Measurements from ENCODE around the gene GPSM3.

The GPSM3 gene

GRCh38 chr6:32184084-32184640, 8.3 kb downstream of the GPSM3 start, which contains the start of gene AGER:
AGER (minus strand) TSS chr6:32184253; CDS start chr6:32184222, 31 bp downstream.
- peak within 1 kb of the TSS; percentile 29; the same call in 1 of the 2 replicates for H3K27ac ChIP-seq
- no peak for TF ChIP-seq ZFX (IDR thresholded peaks at IDR 0.05; ENCODE audit: borderline replicate concordance)
- TF ChIP-seq, protein P1, sequence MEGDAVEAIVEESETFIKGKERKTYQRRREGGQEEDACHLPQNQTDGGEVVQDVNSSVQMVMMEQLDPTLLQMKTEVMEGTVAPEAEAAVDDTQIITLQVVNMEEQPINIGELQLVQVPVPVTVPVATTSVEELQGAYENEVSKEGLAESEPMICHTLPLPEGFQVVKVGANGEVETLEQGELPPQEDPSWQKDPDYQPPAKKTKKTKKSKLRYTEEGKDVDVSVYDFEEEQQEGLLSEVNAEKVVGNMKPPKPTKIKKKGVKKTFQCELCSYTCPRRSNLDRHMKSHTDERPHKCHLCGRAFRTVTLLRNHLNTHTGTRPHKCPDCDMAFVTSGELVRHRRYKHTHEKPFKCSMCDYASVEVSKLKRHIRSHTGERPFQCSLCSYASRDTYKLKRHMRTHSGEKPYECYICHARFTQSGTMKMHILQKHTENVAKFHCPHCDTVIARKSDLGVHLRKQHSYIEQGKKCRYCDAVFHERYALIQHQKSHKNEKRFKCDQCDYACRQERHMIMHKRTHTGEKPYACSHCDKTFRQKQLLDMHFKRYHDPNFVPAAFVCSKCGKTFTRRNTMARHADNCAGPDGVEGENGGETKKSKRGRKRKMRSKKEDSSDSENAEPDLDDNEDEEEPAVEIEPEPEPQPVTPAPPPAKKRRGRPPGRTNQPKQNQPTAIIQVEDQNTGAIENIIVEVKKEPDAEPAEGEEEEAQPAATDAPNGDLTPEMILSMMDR (IDR thresholded peaks at IDR 0.05): no peak

DNA sequence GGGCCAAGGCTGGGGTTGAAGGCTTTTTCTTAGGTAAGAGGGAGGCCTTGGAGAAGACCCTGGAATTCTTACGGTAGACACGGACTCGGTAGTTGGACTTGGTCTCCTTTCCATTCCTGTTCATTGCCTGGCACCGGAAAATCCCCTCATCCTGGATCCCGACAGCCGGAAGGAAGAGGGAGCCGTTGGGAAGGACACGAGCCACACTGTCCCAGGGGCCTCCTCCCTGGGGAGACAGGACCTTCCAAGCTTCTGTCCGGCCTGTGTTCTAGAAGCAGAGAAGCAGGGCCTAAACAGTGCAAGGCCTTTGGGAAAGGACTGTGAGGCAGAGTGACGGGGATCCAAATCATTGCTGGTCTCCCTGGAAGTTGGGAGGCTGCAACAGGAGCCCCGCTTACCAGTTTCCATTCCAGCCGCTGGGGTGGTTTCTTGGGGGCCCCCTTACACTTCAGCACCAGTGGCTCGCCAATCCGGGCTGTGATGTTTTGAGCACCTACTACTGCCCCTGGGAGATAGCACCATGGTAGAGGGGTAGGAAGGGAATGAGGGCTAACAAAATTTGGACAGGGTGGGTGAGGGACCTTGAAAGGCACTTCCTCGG, 8.9 kb downstream of the GPSM3 start:
- 0 out of 2 replicates have a peak overlapping the region, but pooled peaks have one; percentile 29 for H3K27ac ChIP-seq
- TF ChIP-seq, protein P1 (IDR thresholded peaks at IDR 0.05): no peak
- TF ChIP-seq ZFX (IDR thresholded peaks at IDR 0.05; ENCODE audit: borderline replicate concordance): no peak

DNA sequence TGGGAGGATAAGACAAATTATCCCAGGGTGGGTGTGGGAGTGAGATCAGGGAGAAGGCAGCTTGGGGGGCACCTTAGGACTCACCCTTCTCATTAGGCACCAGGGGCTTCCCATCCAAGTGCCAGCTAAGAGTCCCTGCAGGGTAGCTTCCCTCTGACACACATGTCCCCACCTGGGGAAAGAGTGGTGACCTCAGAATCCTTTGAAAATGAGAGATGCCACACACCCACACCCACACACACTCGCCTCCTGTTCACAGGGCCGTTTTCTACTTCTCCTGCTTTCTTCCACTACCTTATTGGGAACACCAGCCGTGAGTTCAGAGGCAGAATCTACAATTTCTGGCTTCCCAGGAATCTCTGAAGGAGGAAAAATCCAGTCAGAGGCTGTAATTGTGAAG, 9.4 kb downstream of the GPSM3 start:
- TF ChIP-seq, protein P1 (IDR thresholded peaks at IDR 0.05): no peak
- no peak for TF ChIP-seq ZFX (IDR thresholded peaks at IDR 0.05; ENCODE audit: borderline replicate concordance)
- H3K27ac ChIP-seq: 0 out of 2 replicates have a peak overlapping the region, but pooled peaks have one; percentile 29

DNA sequence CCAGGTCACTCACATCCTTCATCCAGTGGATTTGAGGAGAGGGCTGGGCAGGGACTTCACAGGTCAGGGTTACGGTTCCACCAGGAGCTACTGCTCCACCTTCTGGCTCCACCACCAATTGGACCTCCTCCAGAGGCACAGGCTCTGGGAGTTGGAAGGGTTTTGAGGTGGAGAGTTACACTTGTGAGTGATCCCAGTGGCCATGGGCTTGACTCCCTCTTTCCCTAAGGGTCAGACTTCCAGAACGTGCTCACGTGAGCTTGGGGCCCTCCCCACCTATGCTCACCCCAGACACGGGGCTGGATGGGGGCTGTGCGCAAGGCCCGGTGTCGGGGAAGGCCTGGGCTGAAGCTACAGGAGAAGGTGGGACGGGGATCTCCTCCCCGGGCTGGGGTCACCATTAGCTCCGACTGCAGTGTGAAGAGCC, 9.9 kb downstream of the GPSM3 start:
- no peak for TF ChIP-seq ZFX (IDR thresholded peaks at IDR 0.05; ENCODE audit: borderline replicate concordance)
- TF ChIP-seq, protein P1 (IDR thresholded peaks at IDR 0.05): no peak
- 0 out of 2 replicates have a peak overlapping the region, but pooled peaks have one; percentile 29 for H3K27ac ChIP-seq

DNA sequence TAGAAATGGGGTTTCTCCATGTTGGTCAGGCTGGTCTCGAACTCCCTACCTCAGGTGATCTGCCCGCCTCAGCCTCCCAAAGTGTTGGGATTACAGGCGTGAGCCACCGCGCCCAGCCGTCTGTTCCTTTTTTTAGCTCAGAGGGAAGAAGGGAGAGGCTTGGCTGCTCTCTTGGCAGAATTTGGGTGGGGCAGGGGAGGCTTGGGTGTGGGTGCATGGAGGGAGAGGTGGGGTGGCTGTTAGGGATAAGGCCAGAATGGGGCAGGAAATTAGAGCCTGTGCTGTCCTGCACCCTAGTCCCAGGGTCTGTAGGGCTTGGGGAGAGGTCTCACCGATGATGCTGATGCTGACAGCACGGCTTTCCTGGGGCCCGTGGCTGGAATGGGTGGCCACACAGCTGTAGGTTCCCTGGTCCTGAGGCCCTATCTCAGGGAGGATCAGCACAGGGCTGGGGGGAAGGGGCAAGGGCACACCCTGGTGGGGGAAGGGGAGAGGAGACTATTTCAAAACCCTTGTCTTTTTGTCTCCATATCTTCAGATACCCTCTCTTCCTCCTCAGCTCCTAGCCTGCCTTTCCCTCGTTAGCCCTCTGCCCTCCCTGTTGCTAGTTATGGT, 10.4 kb downstream of the GPSM3 start:
- 0 out of 2 replicates have a peak overlapping the region, but pooled peaks have one; percentile 4 for H3K27ac ChIP-seq
- TF ChIP-seq, protein P1 (IDR thresholded peaks at IDR 0.05): no peak
- no peak for TF ChIP-seq ZFX (IDR thresholded peaks at IDR 0.05; ENCODE audit: borderline replicate concordance)

- TF ChIP-seq ZFX (IDR thresholded peaks at IDR 0.05; ENCODE audit: borderline replicate concordance): no peak
- TF ChIP-seq, protein P1 (IDR thresholded peaks at IDR 0.05): no peak
- H3K27ac ChIP-seq: no peak overlapping the region
These were observed 11.2 kb downstream of the GPSM3 start for GRCh38 chr6:32181148-32181702.
